Measurements from ENCODE around the gene STXBP2. TPM values are rescaled to one million over a fixed set of nuclear protein-coding genes. Genes with fewer than 3 reads are reported as not detected.

The STXBP2 gene
- total and polyA plus RNA-seq, 9 of the 15 experiments (the other 6 are each of a cell fraction or from before 2014, with no cell fraction given): 2.5 to 163 (median 71.3) TPM

DNA sequence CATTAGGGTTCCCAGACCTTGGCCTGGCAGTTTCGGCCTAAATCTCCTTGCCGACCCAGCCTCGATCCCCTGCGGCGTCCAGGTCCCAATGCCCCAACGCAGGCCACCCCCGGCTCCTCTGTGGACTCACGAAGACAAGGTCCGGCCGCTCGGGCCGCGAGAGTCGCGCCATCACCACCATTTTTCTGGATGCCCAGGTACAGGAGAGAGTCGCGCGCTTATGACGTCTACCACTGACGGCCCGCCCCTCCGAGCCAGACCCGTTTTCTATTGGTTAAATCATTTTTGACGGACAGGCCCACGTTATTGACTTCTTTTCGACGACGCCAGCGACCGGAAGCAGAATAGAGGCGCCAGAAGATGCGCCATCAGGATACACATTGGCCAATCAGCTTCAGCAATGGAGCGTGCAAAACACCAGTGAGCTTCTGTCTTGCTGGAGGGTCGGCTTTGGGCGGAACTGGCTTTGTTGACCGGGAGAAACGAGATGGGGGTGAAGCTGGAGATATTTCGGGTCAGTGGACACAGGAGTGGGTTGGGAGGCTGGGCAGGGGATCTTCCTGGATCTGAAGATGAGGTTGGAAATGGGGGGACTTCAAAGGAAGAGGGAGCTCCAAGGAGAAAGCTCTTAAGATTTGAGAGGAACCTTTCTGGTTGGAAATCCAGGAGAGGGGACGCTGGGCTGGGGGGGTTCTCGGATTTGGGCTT, 7.4 kb upstream of the STXBP2 start, which contains the start of the genes PET100 and XAB2 (continued):
- no peak; the same call in 1 of the 2 replicates for TF ChIP-seq MAFK (IDR thresholded peaks at IDR 0.05; ENCODE audit: low read length)
- TF ChIP-seq CTBP1 (IDR thresholded peaks at IDR 0.05; ENCODE audit: borderline replicate concordance): peak; percentile 27; the same call in 1 of the 2 replicates
- no peak for TF ChIP-seq ZBTB9 (CRISPR knock-in tag; IDR thresholded peaks at IDR 0.05)
- peak; percentile 78 for TF ChIP-seq RBBP5 (IDR thresholded peaks at IDR 0.05; ENCODE audit: borderline replicate concordance, insufficient read depth, low read length, poor library complexity, severe bottlenecking)
- TF ChIP-seq ZFPM2 (CRISPR knock-in tag; IDR thresholded peaks at IDR 0.05): no peak
- TF ChIP-seq IRF9 (tag; IDR thresholded peaks at IDR 0.05): no peak
- TF ChIP-seq CHD4 (IDR thresholded peaks at IDR 0.05; ENCODE audit: insufficient read depth, insufficient replicate concordance, low read depth, low read length, poor library complexity, severe bottlenecking): no peak
- TF ChIP-seq BRD9 (IDR thresholded peaks at IDR 0.05; ENCODE audit: low read depth, partially characterized antibody): no peak
- TF ChIP-seq POLR2AphosphoS2 (IDR thresholded peaks at IDR 0.05; ENCODE audit: low read length): no peak
- no peak for TF ChIP-seq KDM1A (IDR thresholded peaks at IDR 0.05)
- peak; percentile 99 for TF ChIP-seq ELF2 (CRISPR knock-in tag; IDR thresholded peaks at IDR 0.05)
- TF ChIP-seq TAF1 (IDR thresholded peaks at IDR 0.05; ENCODE audit: control insufficient read depth, extremely low read depth, insufficient read depth, low read length, severe bottlenecking): peak; percentile 78
- no peak for TF ChIP-seq STAT5A (IDR thresholded peaks at IDR 0.05; ENCODE audit: borderline replicate concordance, low read length)
- no peak for TF ChIP-seq ZNF695 (CRISPR knock-in tag; IDR thresholded peaks at IDR 0.05)
- TF ChIP-seq, protein P1, sequence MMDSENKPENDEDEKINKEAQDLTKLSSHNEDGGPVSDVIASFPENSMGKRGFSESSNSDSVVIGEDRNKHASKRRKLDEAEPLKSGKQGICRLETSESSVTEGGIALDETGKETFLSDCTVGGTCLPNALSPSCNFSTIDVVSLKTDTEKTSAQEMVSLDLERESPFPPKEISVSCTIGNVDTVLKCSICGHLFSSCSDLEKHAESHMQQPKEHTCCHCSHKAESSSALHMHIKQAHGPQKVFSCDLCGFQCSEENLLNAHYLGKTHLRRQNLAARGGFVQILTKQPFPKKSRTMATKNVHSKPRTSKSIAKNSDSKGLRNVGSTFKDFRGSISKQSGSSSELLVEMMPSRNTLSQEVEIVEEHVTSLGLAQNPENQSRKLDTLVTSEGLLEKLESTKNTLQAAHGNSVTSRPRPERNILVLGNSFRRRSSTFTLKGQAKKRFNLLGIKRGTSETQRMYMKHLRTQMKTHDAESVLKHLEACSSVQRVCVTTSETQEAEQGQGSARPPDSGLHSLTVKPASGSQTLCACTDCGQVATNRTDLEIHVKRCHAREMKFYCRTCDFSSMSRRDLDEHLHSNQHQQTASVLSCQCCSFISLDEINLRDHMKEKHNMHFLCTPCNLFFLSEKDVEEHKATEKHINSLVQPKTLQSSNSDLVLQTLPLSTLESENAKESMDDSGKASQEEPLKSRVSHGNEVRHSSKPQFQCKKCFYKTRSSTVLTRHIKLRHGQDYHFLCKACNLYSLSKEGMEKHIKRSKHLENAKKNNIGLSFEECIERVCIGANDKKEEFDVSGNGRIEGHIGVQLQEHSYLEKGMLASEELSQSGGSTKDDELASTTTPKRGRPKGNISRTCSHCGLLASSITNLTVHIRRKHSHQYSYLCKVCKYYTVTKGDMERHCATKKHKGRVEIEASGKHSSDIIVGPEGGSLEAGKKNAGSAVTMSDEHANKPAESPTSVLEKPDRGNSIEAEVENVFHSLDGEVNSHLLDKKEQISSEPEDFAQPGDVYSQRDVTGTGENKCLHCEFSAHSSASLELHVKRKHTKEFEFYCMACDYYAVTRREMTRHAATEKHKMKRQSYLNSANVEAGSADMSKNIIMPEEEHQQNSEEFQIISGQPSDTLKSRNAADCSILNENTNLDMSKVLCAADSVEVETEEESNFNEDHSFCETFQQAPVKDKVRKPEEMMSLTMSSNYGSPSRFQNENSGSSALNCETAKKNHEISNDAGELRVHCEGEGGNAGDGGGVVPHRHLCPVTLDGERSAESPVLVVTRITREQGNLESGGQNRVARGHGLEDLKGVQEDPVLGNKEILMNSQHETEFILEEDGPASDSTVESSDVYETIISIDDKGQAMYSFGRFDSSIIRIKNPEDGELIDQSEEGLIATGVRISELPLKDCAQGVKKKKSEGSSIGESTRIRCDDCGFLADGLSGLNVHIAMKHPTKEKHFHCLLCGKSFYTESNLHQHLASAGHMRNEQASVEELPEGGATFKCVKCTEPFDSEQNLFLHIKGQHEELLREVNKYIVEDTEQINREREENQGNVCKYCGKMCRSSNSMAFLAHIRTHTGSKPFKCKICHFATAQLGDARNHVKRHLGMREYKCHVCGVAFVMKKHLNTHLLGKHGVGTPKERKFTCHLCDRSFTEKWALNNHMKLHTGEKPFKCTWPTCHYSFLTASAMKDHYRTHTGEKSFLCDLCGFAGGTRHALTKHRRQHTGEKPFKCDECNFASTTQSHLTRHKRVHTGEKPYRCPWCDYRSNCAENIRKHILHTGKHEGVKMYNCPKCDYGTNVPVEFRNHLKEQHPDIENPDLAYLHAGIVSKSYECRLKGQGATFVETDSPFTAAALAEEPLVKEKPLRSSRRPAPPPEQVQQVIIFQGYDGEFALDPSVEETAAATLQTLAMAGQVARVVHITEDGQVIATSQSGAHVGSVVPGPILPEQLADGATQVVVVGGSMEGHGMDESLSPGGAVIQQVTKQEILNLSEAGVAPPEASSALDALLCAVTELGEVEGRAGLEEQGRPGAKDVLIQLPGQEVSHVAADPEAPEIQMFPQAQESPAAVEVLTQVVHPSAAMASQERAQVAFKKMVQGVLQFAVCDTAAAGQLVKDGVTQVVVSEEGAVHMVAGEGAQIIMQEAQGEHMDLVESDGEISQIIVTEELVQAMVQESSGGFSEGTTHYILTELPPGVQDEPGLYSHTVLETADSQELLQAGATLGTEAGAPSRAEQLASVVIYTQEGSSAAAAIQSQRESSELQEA (IDR thresholded peaks at IDR 0.05; ENCODE audit: low read depth): no peak
